SHP77 (cell line): ENCODE data around the gene NUS1.
"Not testable (repeated sequence)": the region's sequence is repeated elsewhere in the genome, so short reads cannot be mapped to it uniquely, and the experiment has no call there.

Experiments
- DNase-seq, 2 experiments: peaks; one replicate each; lab custom pipeline; 2025; lab: John Stamatoyannopoulos, UW

Gene NUS1

GRCh38 chr6:117674991-117675657, at the start of gene NUS1:
NUS1 (plus strand) TSS chr6:117675469; CDS start chr6:117675671, 202 bp downstream.
- peak; percentile 94 to 96 for DNase-seq

DNA sequence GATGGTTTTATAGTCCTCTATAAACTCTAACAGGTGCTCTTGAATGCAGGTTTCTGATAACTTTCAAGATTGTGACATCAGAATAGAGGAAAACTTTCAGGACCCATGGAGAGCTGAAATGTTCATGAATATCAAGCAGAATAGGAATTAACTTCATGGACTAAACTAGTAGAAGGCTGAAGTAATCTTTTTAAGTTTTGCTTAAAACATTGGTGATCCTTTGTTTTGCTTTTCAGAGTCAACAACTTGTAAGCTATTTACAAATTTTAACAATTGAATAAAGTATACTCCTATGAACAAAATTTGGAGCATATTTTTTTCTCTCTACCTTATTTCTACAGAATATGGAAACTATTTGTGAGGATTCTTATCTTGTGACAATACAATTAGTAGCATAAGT, 47.7 kb upstream of the NUS1 start:
- DNase-seq = no peak

- DNase-seq = no peak
These were observed 46.1 kb upstream of the NUS1 start for GRCh38 chr6:117629119-117629660.

DNA sequence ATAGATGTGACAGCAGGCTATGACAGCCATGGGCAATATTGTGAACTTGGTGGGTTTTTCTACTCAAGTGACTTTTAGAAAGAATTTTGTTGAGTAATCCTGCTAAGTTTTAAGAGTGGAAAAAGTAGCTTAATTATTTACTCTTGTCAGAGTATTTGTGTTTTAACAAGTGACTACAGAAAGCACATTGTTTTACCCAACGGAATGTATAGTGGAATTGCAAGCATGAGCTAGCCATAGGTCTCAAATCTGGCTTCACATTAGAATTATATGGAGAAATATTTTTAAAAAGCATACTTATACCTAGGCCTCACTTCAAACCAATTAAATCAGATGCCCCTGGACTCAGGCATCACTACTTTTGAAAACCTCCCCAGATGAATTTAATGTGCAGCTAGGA, 37.5 kb upstream of the NUS1 start:
- DNase-seq = no peak

- DNase-seq = no peak
These were observed 32.3 kb upstream of the NUS1 start for GRCh38 chr6:117642976-117643375.

DNA sequence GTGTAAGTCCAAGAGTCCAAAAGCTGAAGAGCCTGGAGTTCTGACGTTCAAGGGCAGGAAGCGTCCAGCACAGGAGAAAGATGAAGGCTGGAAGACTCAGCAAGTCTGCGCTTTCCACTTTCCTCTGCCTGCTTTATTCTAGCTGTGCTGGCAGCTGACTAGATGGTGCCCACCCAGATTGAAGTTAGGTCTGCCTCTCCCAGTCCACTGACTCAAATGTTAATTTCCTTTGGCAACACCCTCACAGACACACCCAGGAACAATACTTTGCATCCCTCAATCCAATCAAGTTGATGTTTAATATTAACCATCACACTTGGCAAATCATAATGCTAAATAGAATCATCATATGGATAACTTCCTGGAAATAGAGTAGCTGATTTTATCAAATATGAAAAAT, 23.3 kb upstream of the NUS1 start:
- DNase-seq = not testable (repeated sequence)

DNA sequence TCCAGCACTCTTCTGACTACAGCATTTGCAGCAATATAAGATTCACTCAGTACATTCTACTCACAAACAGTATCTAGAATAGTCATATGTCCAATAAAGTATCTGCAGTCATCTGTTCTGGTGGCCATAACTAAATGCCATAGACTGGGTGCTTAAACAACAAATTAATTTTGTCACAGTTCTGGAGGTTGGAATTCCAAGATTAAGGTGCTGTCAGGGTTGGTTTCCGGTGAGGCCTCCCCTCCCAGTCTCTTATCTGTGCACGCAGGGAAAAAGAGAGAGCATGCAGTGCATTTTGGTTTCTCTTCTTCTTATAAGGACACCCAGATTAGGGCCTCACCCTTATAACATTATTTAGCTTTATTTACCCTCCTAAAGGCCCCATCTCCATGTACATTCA, 21.3 kb upstream of the NUS1 start:
- no peak for DNase-seq

DNA sequence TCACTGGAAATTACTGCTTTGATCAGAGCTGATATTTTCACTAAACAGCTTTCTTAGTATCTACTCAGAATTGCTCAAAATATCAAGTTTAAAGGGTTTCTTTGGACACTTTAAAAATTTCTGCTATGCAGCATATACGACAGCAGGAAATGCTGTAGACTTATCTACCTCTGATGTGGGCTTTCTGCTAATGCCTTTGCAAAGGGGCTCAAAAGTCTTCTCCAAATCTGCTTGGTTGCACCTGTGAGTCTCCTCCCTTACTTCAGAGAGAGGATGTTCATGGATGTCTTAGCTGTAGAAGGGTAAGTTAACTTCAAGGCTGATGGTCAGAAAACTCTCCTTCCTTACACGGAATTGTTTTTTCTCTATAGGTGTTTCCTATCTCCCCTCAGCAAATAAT, 19.9 kb upstream of the NUS1 start:
- no peak for DNase-seq

GRCh38 chr6:117666881-117667280, 8.4 kb upstream of the NUS1 start:
- DNase-seq = no peak

DNA sequence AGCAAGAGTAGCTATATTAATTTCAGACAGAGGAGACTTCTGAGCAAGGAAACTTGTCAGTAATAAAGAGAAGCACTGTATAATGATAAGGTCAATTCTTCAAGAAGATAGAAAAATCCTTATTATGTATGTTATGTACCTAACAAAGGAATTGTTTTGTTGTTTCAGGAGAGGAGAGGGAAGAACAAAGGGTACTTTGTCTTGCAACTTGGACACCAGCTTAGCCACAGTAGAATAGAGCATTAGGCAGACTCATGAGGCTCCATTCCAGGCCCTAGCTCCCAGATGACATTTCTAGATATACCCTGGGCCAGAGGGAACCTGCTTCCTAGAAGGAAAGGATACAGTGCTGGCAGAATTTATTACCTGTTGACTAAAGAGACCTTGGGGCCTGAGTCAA, 6.5 kb upstream of the NUS1 start:
- DNase-seq = no peak

DNA sequence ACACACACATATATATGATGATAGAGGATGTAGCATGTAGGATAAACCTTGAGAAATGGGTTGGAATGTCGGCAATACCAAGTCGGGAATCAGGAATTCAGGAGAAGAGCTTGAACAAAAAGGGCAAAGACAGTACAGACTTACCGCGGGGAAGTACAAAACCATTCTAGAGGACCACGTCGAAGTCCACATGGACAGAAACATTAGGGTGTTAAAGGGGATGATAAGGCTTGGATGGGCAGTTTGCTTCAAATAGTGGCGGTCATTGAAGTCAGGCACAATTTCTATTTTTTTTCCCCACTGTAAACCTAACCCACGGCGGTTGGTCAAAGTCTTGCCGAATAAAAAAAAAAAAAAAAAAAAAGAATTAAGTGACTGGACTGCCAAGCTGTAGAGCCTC, 766 bp upstream of the NUS1 start:
- no peak for DNase-seq

GRCh38 chr6:117675658-117676301, 511 bp downstream of the NUS1 start:
- not testable (repeated sequence) for DNase-seq

- DNase-seq = no peak
These were observed 1.4 kb downstream of the NUS1 start for GRCh38 chr6:117676577-117677218.

- DNase-seq = no peak
These were observed 2.4 kb downstream of the NUS1 start for GRCh38 chr6:117677553-117678141.

GRCh38 chr6:117681162-117681741, 6.0 kb downstream of the NUS1 start:
- DNase-seq = no peak

GRCh38 chr6:117684749-117685148, 9.5 kb downstream of the NUS1 start:
- DNase-seq = no peak

DNA sequence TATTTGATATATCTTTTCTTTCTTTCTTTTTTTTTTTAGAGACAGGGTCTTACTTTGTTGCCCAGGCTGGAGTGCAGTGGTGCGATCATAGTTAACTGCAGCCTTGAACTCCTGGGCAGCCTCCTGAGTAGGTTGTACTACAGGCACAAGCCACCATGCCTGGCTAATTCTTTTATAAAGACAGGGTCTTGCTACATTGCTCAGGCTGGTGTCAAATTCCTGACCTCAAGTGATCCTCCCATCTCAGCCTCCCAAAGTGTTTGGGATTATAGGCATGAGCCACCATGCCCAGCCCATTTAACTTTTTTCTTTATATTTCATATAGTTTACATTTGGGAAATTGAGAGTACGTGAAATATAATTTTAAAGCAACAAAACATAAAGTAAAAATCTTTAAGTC, 10.1 kb downstream of the NUS1 start:
- no peak for DNase-seq

DNA sequence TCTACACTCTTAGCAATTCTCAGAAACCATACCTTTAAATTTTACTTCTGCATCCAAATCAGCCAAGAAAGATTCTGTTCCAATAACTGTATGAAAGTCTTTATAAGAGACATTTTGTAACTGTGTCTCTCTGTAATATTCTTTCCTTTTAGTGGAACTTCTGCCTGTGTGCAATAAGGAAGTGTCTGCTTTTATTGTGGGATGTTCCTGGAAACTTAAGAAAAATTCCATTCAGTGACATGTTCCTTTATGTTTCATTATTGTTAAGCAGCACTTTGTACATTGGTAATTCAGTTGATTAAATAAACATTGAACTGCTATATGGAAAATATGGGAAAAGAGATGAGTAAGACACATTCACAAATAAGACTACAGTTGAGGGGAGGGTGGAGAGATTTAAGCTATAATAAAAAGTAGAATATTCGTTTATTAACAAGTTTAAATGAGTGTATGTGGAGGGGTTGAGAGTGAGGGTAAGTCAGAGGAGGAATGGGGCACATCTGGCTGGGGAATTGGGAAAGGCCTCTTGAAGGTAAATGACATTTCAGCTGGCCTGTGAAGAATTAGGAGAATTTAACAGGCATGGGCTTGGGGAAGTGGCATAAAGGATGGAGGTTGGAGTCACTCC, 11.9 kb downstream of the NUS1 start:
- DNase-seq = no peak

- not testable (repeated sequence) for DNase-seq
These were observed 14.3 kb downstream of the NUS1 start for GRCh38 chr6:117689584-117689983.

GRCh38 chr6:117706504-117706903, 31.2 kb downstream of the NUS1 start:
- DNase-seq = no peak

DNA sequence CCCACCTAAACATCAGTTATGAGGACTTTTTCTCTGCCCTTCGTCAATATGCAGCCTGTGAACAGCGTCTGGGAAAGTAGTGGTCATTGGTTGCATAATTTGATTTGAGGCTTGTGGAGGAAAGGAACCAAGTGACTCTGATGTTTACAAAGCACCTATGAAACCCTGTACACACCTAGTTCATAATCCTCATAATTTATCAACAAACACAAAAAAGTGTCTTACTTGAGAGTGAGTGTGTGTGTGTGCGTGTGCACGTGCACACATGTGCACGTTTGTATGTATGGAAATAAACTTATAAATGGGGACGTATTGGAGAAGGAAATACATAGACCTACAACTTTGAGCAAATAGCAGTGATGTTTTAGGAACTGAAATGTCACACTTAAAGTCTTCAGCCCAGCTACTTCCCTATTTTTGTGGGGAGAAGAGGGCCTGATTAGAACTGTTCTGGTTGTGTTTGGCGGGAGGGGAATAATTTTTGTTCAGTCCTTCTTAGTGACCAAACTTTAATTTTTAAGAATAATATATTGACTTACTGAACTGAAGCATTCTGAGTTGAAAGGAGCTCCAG, 31.8 kb downstream of the NUS1 start:
- not testable (repeated sequence) for DNase-seq

DNA sequence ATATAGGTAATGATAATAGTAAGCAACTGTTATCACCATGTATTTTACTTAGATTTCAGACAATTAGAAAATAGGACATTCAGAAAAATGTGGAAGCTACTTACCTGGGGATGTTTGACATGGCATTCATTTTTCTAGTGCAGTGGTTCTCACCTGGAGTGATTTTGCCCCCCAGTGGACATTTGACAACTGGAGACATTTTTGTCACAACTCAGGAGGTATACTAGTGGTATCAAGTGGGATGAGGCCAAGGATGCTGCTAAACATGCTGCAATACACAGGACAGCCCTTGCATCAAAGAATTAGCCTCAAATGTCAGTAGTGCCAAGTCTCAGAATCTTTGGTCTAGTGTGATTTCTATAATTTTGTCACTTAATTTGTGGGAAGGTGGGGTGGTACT, 36.1 kb downstream of the NUS1 start:
- no peak for DNase-seq
